ENCODE data around the gene ATG9B. TPM values are rescaled to one million over a fixed set of nuclear protein-coding genes. Genes with fewer than 3 reads are reported as not detected.

The ATG9B gene
- total and polyA plus RNA-seq, 9 of the 15 experiments (the other 6 are each of a cell fraction or from before 2014, with no cell fraction given), result 0.29 to 8.0 (median 2.1) TPM

GRCh38 chr7:151028948-151029501, 4.7 kb upstream of the ATG9B start (continued):
- TF ChIP-seq DEAF1 (CRISPR knock-in tag; IDR thresholded peaks at IDR 0.05), result no peak
- no peak for TF ChIP-seq E2F4 (CRISPR knock-in tag; IDR thresholded peaks at IDR 0.05; ENCODE audit: low read depth)
- peak; percentile 63; the same call in 1 of the 2 replicates for TF ChIP-seq ZBTB40 (IDR thresholded peaks at IDR 0.05)
- TF ChIP-seq ZBTB40 (CRISPR knock-in tag; IDR thresholded peaks at IDR 0.05), result no peak
- no peak for TF ChIP-seq ZNF780A (CRISPR knock-in tag; IDR thresholded peaks at IDR 0.05)
- no peak for TF ChIP-seq ZNF717 (CRISPR knock-in tag; IDR thresholded peaks at IDR 0.05)
- TF ChIP-seq PYGO2 (tag; IDR thresholded peaks at IDR 0.05), result no peak
- 0 out of 2 replicates have a peak, but pooled peaks have one; percentile 26 for TF ChIP-seq EHMT2 (IDR thresholded peaks at IDR 0.05)
- no peak for TF ChIP-seq CBFA2T3 (IDR thresholded peaks at IDR 0.05)
- no peak for TF ChIP-seq GTF2B (IDR thresholded peaks at IDR 0.05; ENCODE audit: extremely low read depth, insufficient read length)
- TF ChIP-seq PREB (CRISPR knock-in tag; IDR thresholded peaks at IDR 0.05), result no peak
- TF ChIP-seq KAT7 (CRISPR knock-in tag; IDR thresholded peaks at IDR 0.05; ENCODE audit: borderline replicate concordance), result peak; percentile 22; the same call in 1 of the 2 replicates
